DMS79 (cell line): ENCODE data around the gene ZFAND5.

Experiments used
- DNase-seq: peaks from one replicate; lab custom pipeline; 2025; lab: John Stamatoyannopoulos, UW

Gene ZFAND5, protein sequence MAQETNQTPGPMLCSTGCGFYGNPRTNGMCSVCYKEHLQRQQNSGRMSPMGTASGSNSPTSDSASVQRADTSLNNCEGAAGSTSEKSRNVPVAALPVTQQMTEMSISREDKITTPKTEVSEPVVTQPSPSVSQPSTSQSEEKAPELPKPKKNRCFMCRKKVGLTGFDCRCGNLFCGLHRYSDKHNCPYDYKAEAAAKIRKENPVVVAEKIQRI

DNA sequence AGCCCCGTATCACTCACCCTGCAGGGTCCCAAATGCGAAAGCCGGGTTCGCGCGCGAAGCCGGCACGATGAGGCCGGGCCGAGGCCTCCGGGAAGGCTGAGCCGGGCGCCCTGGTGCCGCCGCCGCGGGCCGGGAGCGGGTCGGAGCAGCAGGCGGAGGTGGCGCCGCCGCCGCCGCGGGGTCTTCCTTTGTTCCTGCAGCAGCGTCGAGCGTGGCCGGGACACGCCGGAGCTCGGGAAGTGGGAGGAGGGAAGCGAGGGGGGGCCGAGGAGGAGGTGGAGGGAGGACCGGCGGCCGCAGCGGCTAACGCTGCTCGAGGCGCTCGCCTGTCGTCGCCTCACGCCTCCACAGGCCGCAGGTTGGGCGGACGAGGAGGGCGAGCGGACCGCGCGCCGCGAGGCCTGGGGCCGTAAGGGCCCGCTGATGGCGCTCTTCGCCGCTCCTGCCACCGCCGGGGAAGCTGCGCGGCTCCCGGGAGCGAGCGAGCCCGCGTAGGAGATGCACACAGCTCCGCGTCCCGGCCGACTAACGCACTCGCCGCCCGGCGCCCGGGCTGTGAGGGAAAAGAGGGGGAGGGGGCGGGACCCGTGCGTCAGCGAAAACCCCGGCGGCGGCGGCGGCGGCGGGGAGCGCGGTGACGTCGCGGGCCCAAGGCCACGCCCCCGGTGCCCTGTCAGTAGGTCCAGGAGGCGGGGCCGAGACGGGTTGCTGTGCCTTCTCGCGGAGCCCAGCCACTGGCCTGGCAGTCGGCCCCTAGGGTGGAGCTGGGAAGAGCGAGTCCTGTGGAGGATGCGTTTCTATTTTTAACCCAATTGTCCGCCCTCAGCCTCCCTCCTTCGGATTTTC is at the start of gene ZFAND5:
Gene ZFAND5, minus strand, starts transcription at position 530 of the 846 bp plus-strand sequence. CDS start 4,430 bp downstream, outside the sequence.
- DNase-seq = peak; percentile 65

DNA sequence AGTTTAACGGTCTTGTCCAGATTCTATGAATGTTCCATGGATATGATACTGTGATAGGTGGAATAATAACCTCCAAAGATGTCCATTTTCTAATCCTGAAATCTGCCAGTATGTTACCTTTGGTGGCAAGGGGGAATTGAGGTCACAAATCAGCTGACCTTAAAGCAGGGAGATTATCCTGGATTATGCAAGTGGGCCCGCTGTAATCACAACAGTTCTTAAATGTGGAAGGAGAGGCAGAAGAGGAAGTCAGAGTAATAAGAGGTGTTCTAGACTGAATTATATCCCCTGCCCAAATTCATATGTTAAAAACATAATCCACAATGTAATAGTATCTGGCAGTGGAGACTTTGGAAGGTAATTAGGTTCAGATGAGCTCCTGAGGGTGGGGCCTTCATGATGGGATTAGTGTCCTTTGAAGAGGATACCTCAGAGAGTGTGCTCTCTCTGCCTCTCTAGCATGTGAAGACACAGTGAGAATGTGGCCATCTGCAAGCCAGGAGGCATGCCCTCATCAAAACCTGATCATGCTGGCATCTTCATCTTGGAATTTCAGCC is 47.6 kb upstream of the ZFAND5 start:
- DNase-seq = no peak

DNA sequence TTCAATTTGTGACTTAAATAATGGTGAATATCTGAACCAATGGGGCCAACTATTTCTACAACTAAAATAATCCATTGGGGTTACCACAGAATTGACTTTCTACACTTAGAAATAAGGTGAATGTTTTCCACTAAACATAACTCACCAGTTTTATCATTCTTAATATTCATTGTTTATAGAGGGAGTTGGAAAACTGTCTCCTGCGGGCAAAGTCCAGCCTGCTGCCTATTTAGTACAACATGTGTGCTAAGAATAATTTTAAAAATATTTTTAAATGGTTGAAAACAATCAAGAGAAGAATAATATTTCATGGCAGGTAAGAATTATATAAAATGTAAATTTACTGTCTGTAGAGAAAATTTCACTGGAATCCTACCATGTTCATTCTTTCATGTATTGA is 45.2 kb upstream of the ZFAND5 start:
- DNase-seq = no peak

DNA sequence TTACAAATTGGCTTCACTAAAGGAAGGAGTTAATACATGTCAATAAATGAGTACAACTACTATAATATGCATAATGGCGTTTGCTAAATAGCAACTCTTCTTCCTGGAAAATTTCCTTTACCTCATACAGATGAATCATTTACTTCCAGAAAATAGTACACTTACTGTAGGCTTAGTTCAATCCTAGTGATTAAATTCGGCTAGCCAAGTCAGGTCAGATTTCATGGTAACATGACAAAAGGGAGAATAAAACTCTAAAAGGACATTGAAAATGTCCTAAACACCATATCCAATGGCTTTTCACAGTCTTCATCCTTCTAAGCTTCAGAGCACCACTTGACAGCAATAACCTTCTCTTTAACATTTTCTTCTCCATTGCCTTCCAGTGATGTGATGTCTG is 42.1 kb upstream of the ZFAND5 start:
- no peak for DNase-seq

DNA sequence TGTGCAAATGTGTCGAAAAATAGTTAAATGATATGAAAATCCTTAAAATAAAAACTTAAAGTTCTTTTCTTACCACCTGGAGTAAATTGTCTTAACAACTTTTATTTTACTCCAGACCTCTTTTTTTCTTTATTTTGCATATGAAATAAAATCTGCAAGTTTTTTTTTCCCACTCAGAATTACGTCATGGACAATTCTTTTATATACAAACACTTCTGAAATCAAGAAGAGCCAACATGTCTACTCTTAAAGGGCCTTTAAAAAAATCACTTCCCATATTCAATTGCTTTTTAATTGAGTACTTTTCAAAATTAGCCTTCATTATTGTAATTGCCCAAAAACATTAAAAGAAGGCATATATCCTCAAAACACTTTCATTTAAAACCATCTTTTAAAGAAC is 37.7 kb upstream of the ZFAND5 start:
- DNase-seq = no peak

DNA sequence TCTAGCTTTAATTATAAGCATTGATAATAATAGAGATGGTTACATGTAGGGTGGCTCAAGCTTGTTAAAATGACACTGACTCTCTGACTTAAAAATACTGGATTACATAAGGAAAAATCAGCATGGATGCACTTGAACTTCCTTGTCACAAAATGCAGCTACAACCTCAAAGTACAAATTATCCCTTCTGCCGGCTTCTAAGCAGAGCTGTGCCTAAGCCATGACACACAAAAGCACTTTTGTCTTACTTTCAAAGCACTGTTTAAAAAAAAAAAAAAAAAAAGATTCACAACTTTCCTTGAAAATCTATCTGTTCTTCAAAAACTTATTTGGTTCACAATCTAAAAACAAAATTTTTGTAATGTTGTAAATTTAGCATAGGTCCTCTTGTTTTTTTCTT is 36.4 kb upstream of the ZFAND5 start:
- no peak for DNase-seq

DNA sequence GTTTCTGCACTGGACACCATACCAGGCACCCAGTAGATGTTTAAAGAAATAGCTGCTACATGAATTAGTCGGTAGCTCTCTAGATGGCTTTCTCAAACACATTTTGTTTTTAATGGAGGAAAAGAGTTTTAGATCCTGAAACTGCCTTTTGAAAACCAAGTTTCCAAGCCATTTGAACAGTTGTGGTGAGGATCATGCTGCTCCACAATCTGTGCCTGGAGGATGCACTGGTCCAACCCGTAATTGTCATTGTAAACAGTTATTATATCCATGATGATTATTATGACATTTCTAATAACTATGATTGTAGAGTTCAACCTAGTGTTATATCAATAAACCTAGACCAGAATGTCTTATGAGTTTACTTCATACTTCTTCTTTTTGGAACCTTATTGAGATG is 35.9 kb upstream of the ZFAND5 start:
- no peak for DNase-seq

DNA sequence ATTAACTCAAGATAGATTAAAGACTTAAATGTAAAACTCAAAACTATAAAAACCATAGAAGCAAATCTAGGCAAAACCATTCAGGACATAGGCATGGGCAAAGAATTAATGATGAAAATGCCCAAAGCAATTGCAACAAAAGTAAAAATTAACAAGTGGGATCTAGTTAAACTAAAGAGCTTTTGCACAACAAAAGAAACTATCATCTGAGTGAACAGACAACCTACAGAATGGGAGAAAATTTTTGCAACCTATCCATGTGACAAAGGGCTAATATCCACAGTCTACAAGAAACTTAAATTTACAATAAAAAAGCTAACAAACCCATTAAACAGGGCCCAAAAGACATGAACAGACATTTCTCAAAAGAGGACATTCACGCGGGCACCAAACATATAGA is 34.4 kb upstream of the ZFAND5 start:
- DNase-seq = no peak

DNA sequence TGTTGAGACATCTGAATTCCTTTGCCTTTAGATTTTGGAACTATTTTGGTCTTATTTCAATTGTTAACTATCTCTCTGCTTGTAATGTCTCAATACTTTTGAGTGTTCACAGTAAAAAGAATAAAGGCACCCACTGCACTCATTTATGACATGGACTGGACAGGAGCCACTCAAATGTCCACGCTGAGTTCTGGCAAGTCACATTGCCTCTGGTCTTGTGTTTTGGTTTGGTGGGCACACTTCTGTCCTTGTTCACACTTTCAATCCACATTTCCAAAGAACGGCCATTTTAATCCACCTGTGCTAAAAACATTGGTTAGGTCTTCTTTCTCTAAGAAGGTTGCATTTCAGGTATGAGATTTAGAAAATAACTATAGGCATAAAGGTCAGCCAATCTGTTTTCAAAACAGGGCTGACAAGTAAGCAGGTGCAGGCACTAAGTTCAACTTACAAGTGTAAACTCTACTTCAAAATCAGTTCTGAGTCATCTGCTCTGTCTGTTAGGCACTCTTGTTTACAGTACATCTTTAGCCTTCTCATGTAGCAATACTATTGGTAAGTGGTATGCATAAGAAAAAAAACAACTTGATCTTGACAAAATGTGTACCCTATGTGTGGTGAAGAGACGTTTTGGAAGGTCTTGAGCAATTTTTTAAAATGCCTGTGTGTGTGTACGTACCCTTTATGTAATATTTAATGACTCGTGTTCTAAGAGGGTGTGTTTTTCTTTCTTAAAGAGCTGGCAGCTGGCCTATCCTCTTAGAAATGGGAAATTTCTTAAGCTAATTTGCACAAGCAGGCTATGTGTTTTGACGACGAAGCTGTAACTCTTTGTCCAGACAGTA is 31.5 kb upstream of the ZFAND5 start:
- DNase-seq = peak; percentile 7

DNA sequence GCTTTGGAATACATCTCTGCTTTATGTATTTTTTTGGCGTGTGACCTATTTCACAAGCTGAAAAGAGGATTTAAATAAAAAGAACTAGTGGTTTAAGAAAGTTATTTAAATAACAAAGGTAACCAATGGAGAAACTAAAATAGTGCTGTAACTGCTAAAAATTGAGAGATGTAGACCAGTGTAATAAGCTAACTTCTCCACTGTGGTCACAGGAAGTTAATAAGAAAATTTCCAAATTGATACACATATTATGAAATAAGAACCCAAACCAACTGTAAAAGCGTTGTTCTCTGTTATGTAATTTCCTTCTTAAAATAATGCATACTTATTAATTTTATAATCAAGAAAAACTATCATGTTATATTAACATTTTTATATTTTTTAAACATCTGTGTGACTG is 29.1 kb upstream of the ZFAND5 start:
- no peak for DNase-seq

DNA sequence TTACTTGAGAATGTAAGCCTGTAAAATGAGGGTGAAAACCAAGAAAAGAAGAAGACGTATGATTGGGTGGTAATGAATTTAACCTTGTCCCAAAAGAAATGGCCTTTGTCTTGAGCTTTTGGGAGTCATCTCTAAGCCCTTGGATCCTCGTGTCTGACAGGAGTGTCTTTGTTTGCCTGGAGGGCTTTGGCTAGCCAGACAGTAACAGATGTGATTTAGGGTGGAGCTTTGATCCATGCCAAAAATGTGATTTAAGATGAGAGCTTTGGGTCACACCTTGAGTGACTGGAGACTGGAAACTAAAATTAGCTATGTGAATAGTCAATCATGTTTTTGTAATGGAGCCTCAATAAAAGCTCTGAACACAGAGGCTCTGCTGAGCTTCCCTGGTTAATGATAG is 25.9 kb upstream of the ZFAND5 start:
- DNase-seq = no peak

DNA sequence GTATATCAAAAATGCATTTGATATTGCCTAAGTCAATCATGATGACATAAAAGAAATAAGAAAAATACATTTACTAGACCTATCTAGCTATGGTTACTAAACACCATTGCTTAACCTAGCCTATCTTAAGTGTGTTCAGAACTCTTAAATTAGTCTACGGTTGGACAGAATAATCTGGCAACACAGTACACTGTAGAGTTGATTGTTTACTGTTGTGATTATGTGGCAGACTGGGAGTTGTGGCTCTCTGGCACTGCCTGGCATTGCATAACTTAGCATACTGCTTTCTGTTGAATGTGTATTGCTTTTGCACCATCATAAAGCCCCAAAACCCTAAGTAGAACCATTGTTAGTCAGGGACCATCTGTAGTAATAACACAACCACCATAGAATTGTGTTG is 21.2 kb upstream of the ZFAND5 start:
- no peak for DNase-seq

DNA sequence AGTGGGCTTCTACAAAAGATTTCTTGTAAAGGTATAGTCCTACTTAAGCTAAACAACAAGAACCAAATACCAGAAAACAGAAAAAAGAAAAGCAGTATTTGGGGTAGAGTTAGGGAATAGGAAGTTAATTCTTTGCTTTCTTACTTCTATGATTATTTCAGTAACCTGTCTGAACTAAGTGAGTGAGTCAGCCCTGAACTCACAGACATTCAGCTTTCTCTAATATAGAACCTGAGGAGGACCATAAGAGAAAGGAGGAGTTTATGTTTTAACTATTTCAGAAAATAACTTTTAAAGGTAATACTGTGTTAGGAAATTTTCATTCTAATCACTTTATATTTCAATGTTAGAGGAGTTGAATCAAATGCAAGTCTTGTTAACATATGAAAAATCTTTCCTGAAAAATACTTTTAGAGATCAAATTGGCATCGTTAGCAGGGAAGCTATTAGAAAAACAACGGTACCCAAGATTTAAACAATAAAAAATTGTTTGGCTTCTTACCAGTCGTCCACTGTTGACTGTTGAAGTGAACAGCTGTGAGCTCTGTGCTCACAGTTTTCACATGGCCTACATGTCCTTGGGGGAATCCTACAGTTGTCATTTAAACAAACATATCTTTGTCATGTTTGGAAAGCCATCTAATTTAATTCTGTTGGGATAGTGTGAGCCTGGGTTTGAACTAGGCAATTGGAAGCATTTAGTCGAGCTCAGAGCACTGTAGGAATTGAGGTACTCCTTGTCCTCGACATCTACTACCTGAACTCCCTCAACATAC is 19.9 kb upstream of the ZFAND5 start:
- DNase-seq = no peak

DNA sequence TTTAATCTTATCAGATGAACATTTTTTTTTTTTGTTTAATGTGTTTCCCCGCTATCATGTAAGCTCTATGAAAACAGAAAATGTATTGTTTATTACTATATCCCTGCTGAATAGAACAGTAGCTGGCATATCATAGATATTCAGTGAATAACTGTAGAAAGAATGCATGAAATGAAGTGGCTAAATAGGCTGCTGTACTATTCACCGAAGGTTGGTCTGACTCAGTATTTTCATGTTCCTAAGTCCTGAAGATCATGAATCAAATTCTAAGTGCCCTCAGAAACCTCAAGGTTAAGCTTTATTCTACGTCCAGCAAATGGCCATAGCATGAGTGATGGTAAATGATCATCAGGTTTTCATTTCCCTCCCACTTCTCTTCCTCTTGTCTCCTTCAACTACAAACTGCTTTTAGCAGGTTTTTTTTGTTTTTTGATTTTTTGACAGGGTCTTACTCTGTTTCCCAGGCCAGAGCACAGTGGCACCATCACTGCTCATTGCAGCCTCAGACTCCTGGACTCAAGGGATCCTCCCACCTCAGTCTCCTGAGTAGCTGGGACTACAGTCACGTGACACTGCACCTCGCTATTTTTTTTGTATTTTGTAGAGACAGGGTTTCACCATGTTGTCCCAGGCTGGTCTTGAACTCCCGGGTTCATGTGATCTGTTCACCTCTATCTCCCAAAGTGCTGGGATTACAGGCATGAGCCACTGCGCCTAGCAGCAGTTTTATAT is 19.1 kb upstream of the ZFAND5 start:
- DNase-seq = no peak

DNA sequence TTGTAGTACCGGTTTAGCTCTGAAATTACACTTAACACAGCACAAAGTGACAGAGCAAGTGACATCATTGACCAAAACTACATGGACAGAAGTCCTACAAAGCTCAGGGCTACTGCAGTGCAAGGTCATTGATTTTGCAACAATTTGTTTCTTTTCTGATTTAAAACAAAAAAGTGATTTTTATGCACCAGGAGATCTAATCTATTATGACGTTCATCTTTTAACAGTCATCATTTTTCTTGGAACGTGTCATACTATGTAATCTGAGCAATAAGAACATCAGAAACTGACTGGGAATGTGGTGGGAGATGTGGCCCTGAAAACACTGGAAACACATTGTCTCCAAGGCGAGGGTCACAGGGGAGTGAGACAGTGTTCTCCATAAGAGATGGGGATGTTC is 17.4 kb upstream of the ZFAND5 start:
- DNase-seq = no peak

DNA sequence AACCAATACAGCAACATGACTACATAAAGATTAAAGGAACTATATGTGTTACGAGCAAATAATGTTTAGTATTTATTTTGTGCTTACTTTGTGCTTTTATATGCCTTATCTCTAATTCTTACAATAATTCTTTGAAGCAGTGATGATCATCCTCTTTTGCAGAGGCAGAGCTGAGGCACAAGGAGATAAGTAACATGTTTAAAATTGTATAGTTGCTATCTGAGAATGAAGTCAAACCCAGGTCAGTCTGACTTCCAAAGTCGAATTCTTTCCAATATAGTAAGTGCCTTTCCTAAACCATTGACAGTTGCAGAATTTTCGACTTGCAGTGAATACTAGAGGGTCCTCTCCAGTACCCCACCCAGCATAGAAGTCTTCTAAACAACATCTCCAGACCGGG is 12.0 kb upstream of the ZFAND5 start:
- no peak for DNase-seq

DNA sequence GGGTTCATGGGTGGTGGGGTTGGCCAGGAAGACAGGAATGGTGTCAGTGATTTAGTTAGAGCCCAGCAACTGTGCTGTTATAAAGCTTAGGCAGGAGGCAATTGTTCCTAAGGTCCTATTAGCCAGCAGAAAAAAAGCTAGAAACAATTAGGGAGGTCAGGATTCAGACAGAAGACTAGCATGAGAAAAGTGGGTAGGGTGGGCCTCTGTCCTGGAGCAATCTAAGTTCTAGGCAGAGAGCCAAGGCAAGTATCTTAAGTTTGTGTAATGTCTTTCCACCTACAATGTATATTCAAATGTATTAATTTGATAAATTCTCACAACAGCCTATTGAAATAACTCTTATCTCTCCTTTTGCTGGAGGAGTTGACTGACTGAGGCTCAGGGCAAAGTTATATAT is 6.1 kb upstream of the ZFAND5 start:
- no peak for DNase-seq

DNA sequence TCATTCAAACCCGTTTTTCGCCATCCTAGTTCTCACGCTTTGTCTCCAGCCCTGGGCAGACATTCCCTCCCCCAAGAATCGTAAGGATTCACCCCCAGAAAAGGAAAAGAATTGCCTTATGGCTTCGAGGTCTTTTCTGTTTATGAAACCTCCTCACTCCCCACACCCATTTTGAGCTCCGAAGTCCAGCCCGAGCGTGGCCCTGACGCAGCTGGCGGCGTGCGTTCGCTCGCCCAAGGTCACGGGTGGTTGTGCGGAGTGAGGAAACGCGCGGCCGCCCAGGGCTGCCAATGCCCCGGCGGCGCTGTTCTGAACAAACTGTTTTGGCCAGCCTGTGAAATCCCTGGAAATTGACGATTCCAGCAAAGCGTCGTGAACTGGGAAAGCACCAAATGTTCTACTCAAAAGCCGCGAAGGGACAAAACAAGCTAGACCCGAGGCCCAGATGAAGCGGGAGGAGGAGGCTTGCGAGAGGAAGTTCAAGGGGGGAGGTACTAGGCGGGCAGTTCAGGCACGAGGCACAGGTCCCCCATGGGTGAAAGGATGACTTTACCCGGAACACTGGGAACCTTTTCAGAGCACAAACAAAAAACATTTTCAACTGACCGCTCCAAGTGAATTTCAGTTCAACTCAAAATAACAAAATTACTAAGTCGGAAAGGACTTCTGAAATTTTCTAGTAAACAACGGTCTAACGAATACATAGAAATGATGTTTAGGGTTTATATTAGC is 683 bp upstream of the ZFAND5 start:
- DNase-seq = no peak

DNA sequence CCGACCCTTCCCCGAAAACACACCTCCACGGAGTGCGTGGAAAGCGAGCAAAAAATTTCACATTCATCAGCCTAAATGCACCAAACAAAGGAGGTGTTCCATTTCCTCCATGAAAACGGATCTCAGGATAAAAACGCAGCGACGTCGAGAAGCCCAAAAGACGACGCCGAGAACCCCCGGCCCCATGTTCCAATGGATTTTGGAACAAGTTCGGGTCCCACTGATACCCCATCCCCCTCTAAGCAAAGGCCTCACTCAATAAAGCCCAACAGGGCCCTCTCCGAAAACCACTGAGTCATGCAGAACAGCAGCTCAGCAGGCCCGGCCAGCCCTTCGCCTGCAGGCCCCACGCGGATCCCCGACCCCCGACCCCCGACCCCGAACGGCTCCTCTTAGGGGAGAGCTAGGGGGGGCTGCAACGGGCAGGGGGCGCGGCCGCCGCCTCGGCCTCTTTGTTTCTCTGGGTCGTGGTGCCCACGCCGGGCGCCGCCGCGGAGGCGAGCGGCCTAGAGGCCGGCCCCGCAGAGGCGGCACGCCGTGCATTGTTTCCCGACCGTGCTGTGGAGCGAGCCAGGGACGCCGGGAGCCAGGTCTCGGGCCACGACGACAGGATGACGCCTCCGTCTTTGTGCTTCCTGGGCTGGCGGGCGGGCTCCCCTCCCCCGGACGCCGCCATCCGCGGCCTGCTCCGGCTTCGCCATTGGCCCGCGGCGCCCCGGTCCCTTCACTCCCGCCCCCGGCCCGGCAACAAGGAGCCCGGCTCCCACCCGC is 915 bp downstream of the ZFAND5 start:
- no peak for DNase-seq

DNA sequence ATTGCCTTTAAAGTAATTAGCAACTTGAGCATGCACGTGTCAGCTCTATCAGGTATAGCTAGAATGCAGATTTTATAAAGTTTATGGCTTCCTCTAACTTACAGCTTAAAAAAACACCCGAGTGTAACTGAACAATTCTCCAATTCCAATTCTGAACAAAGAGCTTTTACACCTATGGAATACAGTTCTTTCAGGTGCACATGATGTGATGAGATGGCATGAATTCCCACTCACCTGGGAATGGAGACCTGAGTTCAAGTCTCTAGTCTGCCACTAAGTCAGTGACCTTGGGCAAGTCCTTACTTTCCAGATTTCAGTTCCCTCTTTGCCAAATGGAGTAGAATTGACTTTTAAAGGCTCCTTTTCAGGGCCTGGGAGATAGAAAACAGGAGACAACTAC is 1.8 kb downstream of the ZFAND5 start:
- no peak for DNase-seq
